Mucosa of descending colon (tissue), 3 donors: Measurements from ENCODE around the gene CLDN3. TPM values are rescaled to one million over a fixed set of nuclear protein-coding genes. Genes with fewer than 3 reads are reported as not detected.
"Not testable (repeated sequence)": the region's sequence is repeated elsewhere in the genome, so short reads cannot be mapped to it uniquely, and the experiment has no call there.

Experiments used
- ATAC-seq: fragments of 200-7000 bp; cut with Tn5 transposase; one replicate; pipeline ENCODE4 v1.9.1; 2020; ENCODE audit warnings: mild to moderate bottlenecking, moderate library complexity
- DNase-seq, 3 donors: peaks; one replicate each; pipeline ENCODE4 v3.0.0-alpha.2; 2020
- H3K36me3 ChIP-seq: fragments of 200-600 bp; one replicate; pipeline ENCODE4 v1.8.0; 2021; ENCODE audit warnings: low read depth, mild to moderate bottlenecking
- H3K4me1 ChIP-seq: fragments of 200-600 bp; one replicate; pipeline ENCODE4 v1.8.0; 2021; ENCODE audit warnings: low read depth, mild to moderate bottlenecking
- H3K4me3 ChIP-seq: fragments of 200-600 bp; one replicate; pipeline ENCODE4 v1.8.0; 2021; ENCODE audit warnings: mild to moderate bottlenecking
- H3K9me3 ChIP-seq: fragments of 200-600 bp; one replicate; pipeline ENCODE4 v1.8.0; 2021; ENCODE audit warnings: mild to moderate bottlenecking
- CTCF ChIP-seq: fragments of 200-600 bp; IDR thresholded peaks from one replicate; pipeline ENCODE4 v1.8.0; 2022; ENCODE audit warnings: antibody characterized with exemption, mild to moderate bottlenecking
- intact Hi-C, 2 donors: fragments of 100-400 bp; cut with DNase I in 1 of 2; cut with micrococcal nuclease in 1 of 2; formaldehyde crosslinking; loops; one replicate each; pipeline versions ENCODE4 v1.11.0 to v1.11.1; 2022; cut with DNase I, micrococcal nuclease
- total RNA-seq, 3 donors: library from RNA; stranded (reverse); fragmentation: NEBNext Ultra II Directional in 2 of 3; extraction: Animal tissue kit (Norgen Biotek cat#: 25700) in 2 of 3; gene quantifications; one replicate each; pipeline versions ENCODE4 v1.2.1 to v1.2.4, GENCODE V29; 2021 to 2023
- donor health status: DM: no; HTN: no; CAD: no; lungs with moderate emphysema.
- donor health status: DM: no; HTN: no; CAD: no.
- donor health status: DM: no; HTN: yes; CAD: no.

Gene CLDN3
- total RNA-seq, 3 donors from 2014 or later = 229 to 621 (median 534) TPM

- H3K4me3 ChIP-seq = no peak overlapping the region
- DNase-seq (no peak), ATAC-seq (no peak)
- no peaks in the 10 kb centered on the region for H3K36me3 ChIP-seq
- TF ChIP-seq CTCF = no peak
- peaks cover 21% of the 10 kb centered on the region for H3K4me1 ChIP-seq
- intact Hi-C loops = no loop called here
- H3K9me3 ChIP-seq = no peaks in the 10 kb centered on the region
Measured at GRCh38 chr7:73789051-73789450, 19.0 kb upstream of the CLDN3 start.

GRCh38 chr7:73787786-73788048, 17.6 kb upstream of the CLDN3 start:
- H3K9me3 ChIP-seq, H3K36me3 ChIP-seq, DNase-seq, H3K4me3 ChIP-seq, intact Hi-C loops: not testable (repeated sequence)
- ATAC-seq = peak; percentile 25
- peaks cover 17% of the 10 kb centered on the region for H3K4me1 ChIP-seq

- ATAC-seq (no peak), DNase-seq (peak in 1 of 3 donors; percentile 2)
- Histone ChIP-seq H3K9me3 (no peaks in the 10 kb centered on the region), H3K4me3 (no peak overlapping the region), H3K4me1 (peaks cover 11% of the 10 kb centered on the region), H3K36me3 (no peaks in the 10 kb centered on the region)
- TF ChIP-seq CTCF = no peak
- intact Hi-C loops = no loop called here
Measured at GRCh38 chr7:73786588-73786987, 16.5 kb upstream of the CLDN3 start.

GRCh38 chr7:73779517-73779916, 9.4 kb upstream of the CLDN3 start:
- no peak for TF ChIP-seq CTCF
- H3K9me3 ChIP-seq = no peaks in the 10 kb centered on the region
- ATAC-seq (no peak), DNase-seq (no peak)
- no peaks in the 10 kb centered on the region for H3K36me3 ChIP-seq
- intact Hi-C loops = no loop called here
- no peak overlapping the region for H3K4me3 ChIP-seq
- peaks cover 7% of the 10 kb centered on the region for H3K4me1 ChIP-seq

GRCh38 chr7:73778801-73779389, 8.8 kb upstream of the CLDN3 start:
- Histone ChIP-seq H3K4me3 (no peak overlapping the region), H3K36me3 (no peaks in the 10 kb centered on the region), H3K4me1 (peaks cover 12% of the 10 kb centered on the region), H3K9me3 (no peaks in the 10 kb centered on the region)
- intact Hi-C loops = no loop called here
- no peak for TF ChIP-seq CTCF
- peak in 2 of 3 donors; percentile 4 to 25 for DNase-seq
- peak; percentile 25 for ATAC-seq

GRCh38 chr7:73774923-73775322, 4.9 kb upstream of the CLDN3 start:
- H3K4me3 ChIP-seq = no peak overlapping the region
- no peaks in the 10 kb centered on the region for H3K9me3 ChIP-seq
- ATAC-seq = no peak
- H3K36me3 ChIP-seq = no peaks in the 10 kb centered on the region
- no peak for DNase-seq
- intact Hi-C loops = no loop called here
- H3K4me1 ChIP-seq = peaks cover 19% of the 10 kb centered on the region
- TF ChIP-seq CTCF = no peak
